GM12875 (cell line): ENCODE data around the gene DLG5.

Experiments
- H3K4me3 ChIP-seq: one replicate; pipeline ENCODE4 v1.5.1; 2011; ENCODE audit warnings: low read depth, low read length, control low read depth
- CTCF ChIP-seq: IDR thresholded peaks from 2 replicates; pipeline ENCODE4 v1.5.1; 2011; ENCODE audit warnings: low read depth, mild to moderate bottlenecking, control low read depth, inconsistent platforms, low read length, moderate library complexity, borderline replicate concordance; ENCODE audit not compliant: insufficient read depth

Gene DLG5

GRCh38 chr10:77812741-77813140 is 113.8 kb downstream of the DLG5 start:
- no peak overlapping the region for H3K4me3 ChIP-seq
- no peak for TF ChIP-seq CTCF

GRCh38 chr10:77811831-77812430 is 114.6 kb downstream of the DLG5 start:
- no peak for TF ChIP-seq CTCF
- H3K4me3 ChIP-seq, result no peak overlapping the region

GRCh38 chr10:77810446-77811335 is 115.9 kb downstream of the DLG5 start:
- H3K4me3 ChIP-seq, result no peak overlapping the region
- no peak for TF ChIP-seq CTCF

GRCh38 chr10:77809336-77809735 is 117.2 kb downstream of the DLG5 start:
- H3K4me3 ChIP-seq, result no peak overlapping the region
- TF ChIP-seq CTCF, result no peak

- TF ChIP-seq CTCF, result no peak
- no peak overlapping the region for H3K4me3 ChIP-seq
Measured at GRCh38 chr10:77807706-77808105, 118.8 kb downstream of the DLG5 start.

- no peak for TF ChIP-seq CTCF
- H3K4me3 ChIP-seq, result no peak overlapping the region
Measured at GRCh38 chr10:77806511-77807157, 119.9 kb downstream of the DLG5 start.

- H3K4me3 ChIP-seq, result no peak overlapping the region
- no peak for TF ChIP-seq CTCF
Measured at GRCh38 chr10:77805676-77806075, 120.9 kb downstream of the DLG5 start.
